Aorta (tissue), 5 donors: ENCODE results near the gene ADCYAP1R1. TPM values are rescaled to one million over a fixed set of nuclear protein-coding genes. Genes with fewer than 3 reads are reported as not detected.
A peak's percentile ranks its signal among the peaks of the same experiment; 100 is the strongest.

Experiments used
- ATAC-seq: fragments of 200-7000 bp; cut with Tn5 transposase; one replicate; pipeline ENCODE4 v1.9.1; 2022; ENCODE audit warnings: moderate library complexity; ENCODE audit not compliant: low FRiP score
- DNase-seq, 2 donors: peaks; one replicate each; pipeline ENCODE4 v3.0.0-alpha.2; 2020
- H3K27ac ChIP-seq, 2 donors: one replicate each; pipeline ENCODE4 v1.5.1; 2013; ENCODE audit warnings: low read length in 2 of 2, mild to moderate bottlenecking in 2 of 2, moderate library complexity in 2 of 2, control low read depth in 1 of 2, inconsistent platforms in 1 of 2, low read depth in 1 of 2
- H3K27me3 ChIP-seq, 2 donors: one replicate each; pipeline ENCODE4 v1.6.1; 2013; ENCODE audit warnings: control low read depth in 1 of 2, low read length in 1 of 2, mild to moderate bottlenecking in 1 of 2, moderate library complexity in 1 of 2; ENCODE audit not compliant: insufficient read depth in 2 of 2, control insufficient read depth in 1 of 2
- H3K36me3 ChIP-seq, 2 donors: one replicate each; pipeline ENCODE4 v1.6.1; 2013; ENCODE audit warnings: control low read depth in 1 of 2, low read length in 1 of 2, mild to moderate bottlenecking in 1 of 2; ENCODE audit not compliant: insufficient read depth in 2 of 2, control insufficient read depth in 1 of 2
- H3K4me1 ChIP-seq, 2 donors: one replicate each; pipeline ENCODE4 v1.6.1; 2013; ENCODE audit warnings: low read length in 2 of 2, control low read depth in 1 of 2, mild to moderate bottlenecking in 1 of 2, moderate library complexity in 1 of 2; ENCODE audit not compliant: insufficient read depth in 2 of 2, control insufficient read depth in 1 of 2
- H3K4me3 ChIP-seq, 2 donors: one replicate each; pipeline ENCODE4 v1.5.1; 2013; ENCODE audit warnings: low read length in 2 of 2, control low read depth in 1 of 2, mild to moderate bottlenecking in 1 of 2
- H3K9me3 ChIP-seq: one replicate; pipeline ENCODE4 v1.6.1; 2013; ENCODE audit warnings: mild to moderate bottlenecking, low read length; ENCODE audit not compliant: control insufficient read depth
- WGBS, 2 donors: extraction: QIAGEN DNeasy Blood & Tissue Kit; methylation state at CpG; one replicate each; pipeline ENCODE4 v1.1.7; 2013; 5-methylcytosine and 5-hydroxymethylcytosine counted together
- intact Hi-C, 2 donors: fragments of 100-400 bp; cut with DNase I; formaldehyde crosslinking; loops; one replicate each; pipeline versions ENCODE4 v1.14.2 to v1.15.0; 2022
- polyA plus RNA-seq, 2 donors: library from polyadenylated mRNA; stranded (reverse); fragments of 200-250 nt; gene quantifications; one replicate each; pipeline ENCODE4 v1.2.3, GENCODE V29; 2013
- total RNA-seq, 2 donors: library from RNA; stranded (reverse); fragmentation: NEBNext Ultra II Directional; extraction: Animal tissue kit (Norgen Biotek cat#: 25700); gene quantifications; one replicate each; pipeline ENCODE4 v1.2.1, GENCODE V29; 2021
- donor health status: healthy with polysubstance abuse.
- donor health status: Bipolar disorder and iron deficiency.
- donor health status: DM: no; HTN: no; CAD: no.
- donor health status: DM: no; HTN: no; CAD: no.
- donor health status: DM: yes; HTN: yes; CAD: no.

Gene ADCYAP1R1
- total and polyA plus RNA-seq, 4 donors = 1.1 to 6.1 TPM; not detected in 2

DNA sequence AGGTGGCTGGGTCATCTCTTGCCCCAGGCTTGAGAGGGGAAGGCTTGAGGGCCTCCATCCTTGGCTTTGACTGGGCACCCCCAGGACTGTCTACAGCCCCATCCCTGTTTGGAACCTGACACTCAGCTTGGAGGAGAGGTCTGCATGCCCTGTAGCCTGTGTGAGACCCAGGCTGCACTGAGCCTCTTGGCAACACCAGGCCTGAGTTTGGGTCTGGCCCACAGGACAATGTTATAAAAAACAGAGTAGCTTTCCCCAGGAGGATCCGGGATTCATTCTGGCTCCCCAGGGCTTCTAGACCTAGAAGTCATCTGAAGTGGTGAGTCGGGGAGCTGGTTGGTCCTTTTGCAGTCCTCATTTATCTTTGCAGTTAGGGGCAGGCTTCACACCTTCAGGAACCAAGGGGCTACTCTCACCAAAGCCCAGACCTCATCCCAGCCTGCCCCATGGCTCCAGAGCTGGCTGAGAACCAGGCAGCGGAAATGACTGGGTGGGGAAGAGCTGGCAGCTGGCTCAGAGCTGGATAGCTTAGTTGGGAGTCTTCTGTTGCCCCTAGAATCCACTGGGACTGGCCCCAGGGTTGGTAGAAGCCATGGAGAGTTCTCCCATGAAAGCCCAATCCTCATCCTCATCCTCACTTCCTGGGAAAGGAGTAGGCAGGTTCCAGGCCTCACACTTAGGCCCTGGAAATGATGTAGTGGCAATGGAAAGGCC is 68.8 kb downstream of the ADCYAP1R1 start:
- Histone ChIP-seq H3K27ac (no peak overlapping the region), H3K4me3 (no peak overlapping the region), H3K4me1 (no peaks in the 10 kb centered on the region), H3K27me3 (no peaks in the 10 kb centered on the region), H3K36me3 (no peaks in the 10 kb centered on the region), H3K9me3 (no peaks in the 10 kb centered on the region)
- ATAC-seq (no peak), DNase-seq (no peak)
- WGBS, 2 donors = 85 to 93% methylated on average over 3 of the region's 3 CpGs
- intact Hi-C loops = loop anchor here (5.0 to 10.0 kb wide), 2 partner anchors 319 to 376 kb away; no protein-coding TSS in a partner anchor

DNA sequence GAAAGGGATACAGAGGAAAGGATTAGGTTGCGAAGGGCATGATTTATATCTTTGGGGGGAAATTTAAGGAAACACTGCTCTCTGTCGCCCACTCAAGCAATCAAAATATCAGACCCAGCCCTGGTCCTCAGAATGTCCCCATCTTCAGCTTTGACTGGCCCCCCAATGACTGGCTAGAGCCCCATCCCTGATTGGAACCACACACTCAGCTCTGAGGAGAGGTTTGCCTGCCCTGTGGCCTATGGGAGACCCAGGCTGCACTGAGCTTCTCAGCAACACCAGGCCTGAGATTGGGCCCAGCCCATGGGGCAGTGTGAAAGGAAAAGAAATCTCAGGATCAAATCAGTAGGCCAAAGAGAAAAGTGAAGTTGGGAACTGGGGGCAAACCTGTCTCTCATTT is 69.5 kb downstream of the ADCYAP1R1 start:
- no peaks in the 10 kb centered on the region for H3K4me1 ChIP-seq
- no peaks in the 10 kb centered on the region for H3K27me3 ChIP-seq
- H3K27ac ChIP-seq = no peak overlapping the region
- ATAC-seq (no peak), DNase-seq (no peak)
- 94 to 97% methylated on average over 2 of the region's 2 CpGs for WGBS, 2 donors
- no peaks in the 10 kb centered on the region for H3K9me3 ChIP-seq
- no peaks in the 10 kb centered on the region for H3K36me3 ChIP-seq
- no peak overlapping the region for H3K4me3 ChIP-seq
- intact Hi-C loops = loop anchor here (5.0 to 10.0 kb wide), 2 partner anchors 319 to 377 kb away; no protein-coding TSS in a partner anchor

DNA sequence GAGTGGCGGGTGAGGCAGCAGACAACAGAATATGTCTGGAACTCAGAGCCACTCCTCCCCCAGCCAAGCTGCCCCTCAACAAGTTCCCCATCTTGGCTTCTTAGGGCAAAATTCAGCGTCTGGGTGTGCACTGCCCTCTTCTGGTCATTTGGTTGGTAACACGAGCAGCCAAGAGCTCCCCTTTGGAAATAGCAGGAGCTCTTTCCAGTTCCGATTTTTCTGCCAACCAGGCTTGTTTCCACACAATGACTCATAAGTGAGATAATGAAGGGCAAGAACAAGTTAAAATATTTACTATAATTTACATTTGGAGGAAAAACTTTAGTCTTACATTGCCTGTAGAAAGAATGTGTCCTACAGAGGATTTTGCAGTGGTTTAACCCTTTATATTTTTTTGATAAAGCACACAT is 70.5 kb downstream of the ADCYAP1R1 start:
- Histone ChIP-seq H3K4me3 (no peak overlapping the region), H3K27ac (no peak overlapping the region), H3K36me3 (no peaks in the 10 kb centered on the region), H3K9me3 (no peaks in the 10 kb centered on the region), H3K4me1 (no peaks in the 10 kb centered on the region), H3K27me3 (no peaks in the 10 kb centered on the region)
- intact Hi-C loops = loop anchor here (1.0 to 10.0 kb wide), 5 partner anchors 138 to 378 kb away; no protein-coding TSS in a partner anchor
- WGBS, 2 donors = 0 to 4% methylated on average over 4 of the region's 4 CpGs
- ATAC-seq (peak; percentile 85), DNase-seq (peak in 1 of 2 donors; percentile 67)

DNA sequence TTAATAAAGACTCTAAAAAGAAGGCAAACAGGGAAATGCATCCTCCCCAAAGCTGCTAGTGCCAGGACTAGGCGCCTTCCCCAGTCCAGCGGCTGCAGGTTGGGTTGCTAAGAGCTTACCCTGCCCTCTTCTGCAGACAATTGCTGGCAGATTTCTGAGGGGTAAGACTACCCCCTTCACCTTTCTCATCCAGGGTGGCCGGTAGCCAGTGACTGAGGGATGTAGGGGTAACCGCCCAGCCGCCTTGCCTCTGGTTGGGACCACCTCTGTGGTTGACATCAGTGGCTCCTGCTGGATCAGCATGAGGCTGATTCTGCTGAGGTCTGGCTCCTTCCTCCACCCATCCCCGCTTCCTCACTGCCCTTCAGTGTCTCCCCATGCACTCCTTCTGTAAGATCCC is 71.2 kb downstream of the ADCYAP1R1 start:
- H3K4me3 ChIP-seq = no peak overlapping the region
- 68 to 84% methylated on average over 6 of the region's 6 CpGs for WGBS, 2 donors
- no peak for ATAC-seq
- H3K36me3 ChIP-seq = no peaks in the 10 kb centered on the region
- H3K27me3 ChIP-seq = no peaks in the 10 kb centered on the region
- H3K9me3 ChIP-seq = no peaks in the 10 kb centered on the region
- no peaks in the 10 kb centered on the region for H3K4me1 ChIP-seq
- no peak overlapping the region for H3K27ac ChIP-seq
- no peak for DNase-seq
- intact Hi-C loops = loop anchor here (2.0 to 10.0 kb wide), 4 partner anchors 139 to 379 kb away; no protein-coding TSS in a partner anchor

DNA sequence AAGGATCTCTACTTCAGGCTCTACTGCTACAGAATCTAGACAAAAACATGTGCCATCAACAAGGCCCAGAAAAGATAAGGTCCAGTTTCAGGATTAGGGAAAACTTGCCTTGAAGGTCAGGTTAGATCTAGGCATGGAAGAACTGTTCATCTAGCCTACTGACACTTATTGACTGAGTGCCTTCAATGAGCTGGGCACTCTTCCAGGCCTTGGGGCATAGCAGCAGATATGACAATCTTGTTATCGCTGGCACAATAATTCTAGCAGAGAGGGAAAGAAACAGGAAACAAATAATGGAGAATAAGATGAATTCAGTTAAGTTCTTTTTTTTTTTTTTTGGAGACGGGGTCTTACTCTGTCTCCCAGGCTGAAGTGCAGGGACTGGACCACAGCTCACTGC is 71.6 kb downstream of the ADCYAP1R1 start:
- Histone ChIP-seq H3K4me3 (no peak overlapping the region), H3K4me1 (no peaks in the 10 kb centered on the region), H3K27ac (no peak overlapping the region), H3K36me3 (no peaks in the 10 kb centered on the region), H3K27me3 (no peaks in the 10 kb centered on the region), H3K9me3 (no peaks in the 10 kb centered on the region)
- DNase-seq = no peak
- intact Hi-C loops = loop anchor here (2.0 to 10.0 kb wide), 4 partner anchors 139 to 379 kb away; no protein-coding TSS in a partner anchor
- ATAC-seq = no peak
- WGBS, 2 donors = 30 to 48% methylated on average over 2 of the region's 2 CpGs

DNA sequence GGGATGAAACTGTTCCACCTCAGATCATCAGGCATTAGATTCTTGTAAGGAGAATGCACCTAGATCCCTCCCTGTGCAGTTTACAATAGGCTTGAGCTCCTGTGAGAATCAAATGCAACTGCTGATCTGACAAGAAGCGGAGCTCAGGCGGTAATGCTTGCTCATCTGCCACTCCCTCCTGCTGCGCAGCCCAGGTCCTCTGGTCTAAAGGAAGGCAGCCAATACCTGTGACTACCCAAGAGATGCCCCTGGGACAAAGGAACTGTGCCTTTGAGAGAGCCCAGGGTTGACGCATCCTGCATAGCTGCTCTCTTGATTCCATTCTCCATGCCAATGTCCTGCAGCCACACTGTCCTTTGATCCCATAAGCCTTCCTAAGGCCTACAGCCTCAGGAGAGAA is 73.1 kb downstream of the ADCYAP1R1 start:
- DNase-seq (no peak), ATAC-seq (no peak)
- Histone ChIP-seq H3K27me3 (no peaks in the 10 kb centered on the region), H3K36me3 (no peaks in the 10 kb centered on the region), H3K4me3 (no peak overlapping the region), H3K4me1 (peaks cover 0 to 3% of the 10 kb centered on the region in 2 donors), H3K27ac (no peak overlapping the region), H3K9me3 (no peaks in the 10 kb centered on the region)
- intact Hi-C loops = loop anchor here in 1 of 2 donors (10.0 kb wide), 1 partner anchor 380 kb away; no protein-coding TSS in a partner anchor
- 93 to 96% methylated on average over 4 of the region's 4 CpGs for WGBS, 2 donors

DNA sequence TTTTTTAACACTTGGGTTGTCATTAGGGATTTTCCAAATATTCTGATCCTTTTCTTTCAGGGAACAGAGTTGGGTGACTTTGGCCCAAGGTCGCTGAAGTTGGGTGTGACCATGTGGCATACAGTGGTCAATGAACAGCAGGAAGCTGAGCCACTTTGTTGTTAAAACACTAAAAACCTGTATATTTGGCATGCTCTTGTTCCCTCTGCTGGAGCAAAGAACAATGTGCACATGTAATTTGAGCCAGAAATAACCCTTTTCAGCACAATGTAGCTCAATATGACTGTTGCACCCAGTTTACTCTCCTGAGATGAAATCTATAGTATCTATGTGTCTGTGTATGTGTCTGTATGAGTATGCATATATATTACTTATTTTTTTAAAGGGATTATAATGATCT is 74.9 kb downstream of the ADCYAP1R1 start:
- H3K4me3 ChIP-seq = no peak overlapping the region
- no peak overlapping the region for H3K27ac ChIP-seq
- H3K9me3 ChIP-seq = no peaks in the 10 kb centered on the region
- intact Hi-C loops = loop anchor here in 1 of 2 donors (10.0 kb wide), 1 partner anchor 382 kb away; no protein-coding TSS in a partner anchor
- 52 to 63% methylated on average over 1 of the region's 1 CpG for WGBS, 2 donors
- no peak for DNase-seq
- peaks cover 0 to 3% of the 10 kb centered on the region in 2 donors for H3K4me1 ChIP-seq
- no peaks in the 10 kb centered on the region for H3K36me3 ChIP-seq
- no peaks in the 10 kb centered on the region for H3K27me3 ChIP-seq
- ATAC-seq = no peak

- no peak for ATAC-seq
- H3K27ac ChIP-seq = no peak overlapping the region
- H3K4me3 ChIP-seq = no peak overlapping the region
- H3K9me3 ChIP-seq = no peaks in the 10 kb centered on the region
- DNase-seq = no peak
- no peaks in the 10 kb centered on the region for H3K27me3 ChIP-seq
- 81% methylated on average over 3 of the region's 3 CpGs for WGBS, 2 donors
- intact Hi-C loops = loop anchor here in 1 of 2 donors (10.0 kb wide), 1 partner anchor 384 kb away; no protein-coding TSS in a partner anchor
- no peaks in the 10 kb centered on the region for H3K36me3 ChIP-seq
- peaks cover 0 to 3% of the 10 kb centered on the region in 2 donors for H3K4me1 ChIP-seq
Observed at GRCh38 chr7:31129067-31129466, 77.0 kb downstream of the ADCYAP1R1 start.

DNA sequence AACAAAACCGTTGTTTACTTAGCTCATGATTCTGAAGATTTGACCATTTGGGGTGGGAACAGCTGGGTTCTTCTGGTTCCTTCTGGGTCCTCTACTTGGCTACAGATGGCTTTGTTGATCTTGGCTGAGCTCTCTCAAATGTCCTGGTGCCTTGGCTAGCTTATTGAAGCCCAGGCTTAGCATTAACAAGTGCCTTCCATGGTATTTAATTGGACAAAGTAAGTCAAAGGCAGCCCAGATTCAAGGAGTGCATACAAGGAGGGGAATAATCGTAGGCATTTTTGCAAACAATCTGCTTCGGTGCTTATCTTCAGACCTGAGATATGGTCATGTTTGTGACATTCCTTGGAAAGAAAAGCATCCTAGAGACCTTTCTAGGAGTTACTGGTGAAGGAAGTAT is 81.4 kb downstream of the ADCYAP1R1 start:
- whole genome bisulfite sequencing, 2 donors = 46 to 51% methylated on average over 3 of the region's 3 CpGs
- Histone ChIP-seq H3K4me1 (peaks cover 0 to 3% of the 10 kb centered on the region in 2 donors), H3K27me3 (no peaks in the 10 kb centered on the region), H3K27ac (no peak overlapping the region), H3K36me3 (no peaks in the 10 kb centered on the region), H3K4me3 (no peak overlapping the region), H3K9me3 (no peaks in the 10 kb centered on the region)
- ATAC-seq (no peak), DNase-seq (no peak)
- intact Hi-C loops = loop anchor here (5.0 kb wide), 2 partner anchors 499 to 604 kb away; no protein-coding TSS in a partner anchor
